Fibroblast of lung (primary cell): ENCODE measurements around the gene COLEC12. TPM values are rescaled to one million over a fixed set of nuclear protein-coding genes. Genes with fewer than 3 reads are reported as not detected.
A peak's percentile ranks its signal among the peaks of the same experiment; 100 is the strongest.

Experiments used
- DNase-seq, 2 donors: peaks; one replicate each; pipeline versions ENCODE4 v3.0.0 to v3.0.0-alpha.2; 2010; ENCODE audit warnings: low read depth in 2 of 2
- H2AFZ ChIP-seq: 2 replicates; pipeline ENCODE4 v1.5.1; 2012; ENCODE audit warnings: low read length, control low read depth, inconsistent platforms
- H3K27ac ChIP-seq: 2 replicates; pipeline ENCODE4 v1.5.1; 2011; ENCODE audit warnings: low read length, control low read depth; ENCODE audit not compliant: insufficient read depth
- H3K27me3 ChIP-seq: 2 replicates; pipeline ENCODE4 v1.5.1; 2011; ENCODE audit warnings: mild to moderate bottlenecking, low read length; ENCODE audit not compliant: control insufficient read depth, insufficient read depth
- H3K36me3 ChIP-seq: 2 replicates; pipeline ENCODE4 v1.5.1; 2011; ENCODE audit warnings: low read length; ENCODE audit not compliant: control insufficient read depth, insufficient read depth
- H3K4me1 ChIP-seq: 2 replicates; pipeline ENCODE4 v1.5.1; 2011; ENCODE audit warnings: low read length; ENCODE audit not compliant: control insufficient read depth, insufficient read depth; ENCODE audit errors: extremely low read depth
- H3K4me2 ChIP-seq: 2 replicates; pipeline ENCODE4 v1.5.1; 2011; ENCODE audit warnings: low read length, control low read depth; ENCODE audit not compliant: insufficient read depth; ENCODE audit errors: extremely low read depth
- H3K4me3 ChIP-seq, 4 experiments: fragments of 200-600 bp in 1 of 4; sonication (generic) in 1 of 4; replicated peaks in 1 of 4; 2 replicates each; pipeline ENCODE4 v1.5.1; 2011 to 2016; ENCODE audit warnings: low read length in 4 of 4, low read depth in 3 of 4, mild to moderate bottlenecking in 3 of 4, control low read depth in 2 of 4, inconsistent platforms in 1 of 4, mixed read lengths in 1 of 4; ENCODE audit not compliant: insufficient read depth in 1 of 4; ENCODE audit errors: control extremely low read depth in 1 of 4
- H3K79me2 ChIP-seq: 2 replicates; pipeline ENCODE4 v1.5.1; 2012; ENCODE audit warnings: mild to moderate bottlenecking, low read length, inconsistent platforms; ENCODE audit not compliant: control insufficient read depth, insufficient read depth
- H3K9ac ChIP-seq: 2 replicates; pipeline ENCODE4 v1.5.1; 2011; ENCODE audit warnings: mild to moderate bottlenecking, low read length, control low read depth; ENCODE audit not compliant: insufficient read depth
- H3K9me3 ChIP-seq: 2 replicates; pipeline ENCODE4 v1.5.1; 2012; ENCODE audit warnings: low read depth, low read length; ENCODE audit not compliant: control insufficient read depth, insufficient read depth
- H4K20me1 ChIP-seq: 2 replicates; pipeline ENCODE4 v1.5.1; 2011; ENCODE audit warnings: low read length; ENCODE audit not compliant: control insufficient read depth, insufficient read depth; ENCODE audit errors: extremely low read depth
- CTCF ChIP-seq, 2 donors: IDR thresholded peaks in 1 of 2; conservative IDR thresholded peaks in 1 of 2; 1 replicate in 1 of 2; 2 replicates in 1 of 2; pipeline ENCODE4 v1.5.1; 2011 to 2012; ENCODE audit warnings: low read length in 2 of 2, control low read depth in 1 of 2, inconsistent platforms in 1 of 2, low read depth in 1 of 2, mild to moderate bottlenecking in 1 of 2
- EZH2 ChIP-seq: IDR thresholded peaks from 2 replicates; pipeline ENCODE4 v1.5.1; 2012; ENCODE audit warnings: low read length, control low read depth, mild to moderate bottlenecking; ENCODE audit errors: missing control alignments
- polyA plus RNA-seq, 2 donors: library from polyadenylated mRNA; depleted of rRNA in 1 of 2; stranded (reverse) in 1 of 2; unstranded in 1 of 2; fragments of >200 nt; gene quantifications; 2 replicates each; pipeline ENCODE4 v1.2.1, GENCODE V29; 2011 to 2012; ENCODE audit warnings: missing spikeins in 1 of 2
- total RNA-seq: library from RNA; depleted of rRNA; stranded (reverse); fragments of >200 nt; gene quantifications from 2 replicates; pipeline ENCODE4 v1.2.1, GENCODE V29; 2014

COLEC12 gene
- total and polyA plus RNA-seq, 2 donors (not counting 1 experiment from before 2014, with no cell fraction given), result 20.0 to 24.8 TPM

- H3K36me3 ChIP-seq, result no peaks in the 10 kb centered on the region
- no peak overlapping the region for H3K27ac ChIP-seq
- no peaks in the 10 kb centered on the region for H4K20me1 ChIP-seq
- no peak overlapping the region for H3K9ac ChIP-seq
- H3K79me2 ChIP-seq, result peaks cover 19% of the 10 kb centered on the region
- H3K4me1 ChIP-seq, result no peaks in the 10 kb centered on the region
- H3K9me3 ChIP-seq, result no peaks in the 10 kb centered on the region
- peak overlapping the region; percentile 17 for H3K4me2 ChIP-seq
- no peaks in the 10 kb centered on the region for H3K27me3 ChIP-seq
- no peak for DNase-seq
- no peak overlapping the region for H2AFZ ChIP-seq
- no peak for TF ChIP-seq CTCF (conservative IDR thresholded peaks at IDR 0.05 in 1 of 2, IDR thresholded peaks at IDR 0.05 in 1 of 2; ENCODE audit: low read depth in 1 of 2, low read length in 2 of 2)
- no peak for TF ChIP-seq EZH2
- no peak overlapping the region for H3K4me3 ChIP-seq
These were observed 230.9 kb downstream of the COLEC12 start for GRCh38 chr18:269480-270095.

GRCh38 chr18:267688-268552, 232.6 kb downstream of the COLEC12 start, which contains the start of gene THOC1:
Gene THOC1 (minus strand): TSS chr18:268047. CDS start chr18:268019, 28 bp downstream.
- Histone ChIP-seq H3K27me3 (no peaks in the 10 kb centered on the region), H3K36me3 (no peaks in the 10 kb centered on the region), H2AFZ (peak within 1 kb of the TSS; percentile 97), H3K4me1 (no peaks in the 10 kb centered on the region), H3K4me3 (peak within 1 kb of the TSS; percentile 77 to 97 (median 80)), H3K4me2 (peak within 1 kb of the TSS; percentile 97), H3K79me2 (peaks cover 19% of the 10 kb centered on the region), H4K20me1 (no peaks in the 10 kb centered on the region), H3K9ac (peak within 1 kb of the TSS; percentile 78), H3K27ac (peak within 1 kb of the TSS; percentile 95), H3K9me3 (no peaks in the 10 kb centered on the region)
- peak; percentile 90 to 94 for DNase-seq
- TF ChIP-seq CTCF (conservative IDR thresholded peaks at IDR 0.05 in 1 of 2, IDR thresholded peaks at IDR 0.05 in 1 of 2; ENCODE audit: low read depth in 1 of 2, low read length in 2 of 2) (no peak), EZH2 (no peak)

- Histone ChIP-seq H3K79me2 (peaks cover 19% of the 10 kb centered on the region), H3K9ac (peak overlapping the region; percentile 78), H3K27me3 (no peaks in the 10 kb centered on the region), H3K4me2 (peak overlapping the region; percentile 97), H3K36me3 (no peaks in the 10 kb centered on the region), H3K4me3 (peak overlapping the region; percentile 77 to 97 (median 80)), H3K4me1 (no peaks in the 10 kb centered on the region), H3K27ac (peak overlapping the region; percentile 95), H3K9me3 (no peaks in the 10 kb centered on the region), H4K20me1 (no peaks in the 10 kb centered on the region), H2AFZ (peak overlapping the region; percentile 97)
- DNase-seq, result no peak
- TF ChIP-seq EZH2, result no peak
- no peak for TF ChIP-seq CTCF (conservative IDR thresholded peaks at IDR 0.05 in 1 of 2, IDR thresholded peaks at IDR 0.05 in 1 of 2; ENCODE audit: low read depth in 1 of 2, low read length in 2 of 2)
These were observed 233.2 kb downstream of the COLEC12 start for GRCh38 chr18:267380-267687.
